ENCODE data around the gene NPRL2. TPM values are rescaled to one million over a fixed set of nuclear protein-coding genes. Genes with fewer than 3 reads are reported as not detected.

Gene NPRL2
- total and polyA plus RNA-seq, 2 of the 8 experiments (the other 6 are each of a cell fraction or from before 2014, with no cell fraction given): 28.4 to 51.4 TPM

DNA sequence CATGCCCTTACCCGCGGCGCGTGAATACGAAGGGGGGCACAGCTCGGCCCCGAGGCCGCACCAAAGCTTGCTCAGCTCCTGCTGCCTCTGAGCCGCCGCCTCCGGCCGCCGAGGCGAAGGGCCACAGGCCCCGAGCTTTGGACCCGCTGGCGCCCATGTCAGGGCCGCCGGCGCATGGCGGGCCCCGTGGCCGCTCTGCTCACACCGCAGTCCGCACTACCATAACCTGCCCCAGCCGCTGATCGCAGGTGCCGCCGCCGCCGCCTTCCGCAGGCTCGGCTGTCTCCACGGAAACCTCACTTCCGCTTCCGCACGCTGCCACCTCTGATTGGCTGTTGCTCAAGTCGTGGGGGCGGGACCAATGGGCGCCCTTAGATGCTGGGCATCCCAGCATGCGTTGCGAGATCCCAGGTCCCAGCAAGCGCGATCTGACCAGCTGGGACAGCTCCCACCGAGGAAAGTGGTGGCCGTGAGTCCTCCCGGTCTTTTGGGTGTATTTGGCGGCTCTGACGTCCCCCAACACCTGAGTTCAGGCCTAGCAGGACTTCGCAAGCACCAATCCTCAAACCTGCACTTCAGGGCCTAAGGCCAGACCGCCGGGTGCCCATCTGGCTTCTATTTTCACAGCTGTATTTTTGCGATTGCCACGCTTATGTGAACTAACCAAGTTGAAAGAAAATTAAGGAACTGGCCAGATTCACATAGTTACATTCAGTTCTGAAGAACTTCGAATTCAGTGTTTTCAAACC, 22.5 kb downstream of the NPRL2 start, which contains the start of gene TUSC2 (continued):
- TF ChIP-seq RNF2 (IDR thresholded peaks at IDR 0.05; ENCODE audit: borderline replicate concordance, low read depth, low read length, missing control alignments, poor library complexity, severe bottlenecking) (no peak), SIN3A (conservative IDR thresholded peaks at IDR 0.05 in 1 of 2, IDR thresholded peaks at IDR 0.05 in 1 of 2; ENCODE audit: low read depth in 1 of 2, low read length in 2 of 2) (peak; percentile 40 to 76; a peak in 1 of 4 replicates), EZH2 (IDR thresholded peaks at IDR 0.05; ENCODE audit: low read depth, low read length, severe bottlenecking) (no peak), RBBP5 (IDR thresholded peaks at IDR 0.05; ENCODE audit: borderline replicate concordance, low read depth, low read length) (peak; percentile 62; the same call in 1 of the 2 replicates)

All from H1 (cell line).